Cardiac muscle cell (in vitro differentiated cells and primary cell): Measurements from ENCODE around the gene PIP5K1C. TPM values are rescaled to one million over a fixed set of nuclear protein-coding genes. Genes with fewer than 3 reads are reported as not detected.
A peak's percentile ranks its signal among the peaks of the same experiment; 100 is the strongest.

Experiments
- DNase-seq, 2 donors: peaks; one replicate each; pipeline versions ENCODE4 v3.0.0 to v3.0.0-alpha.2; 2010 to 2017; ENCODE audit warnings: low read depth in 1 of 2, low spot score in 1 of 2
- H3K27ac ChIP-seq: fragments of 200-600 bp; sonication (generic); 2 replicates; pipeline ENCODE4 v1.5.1; 2016
- H3K27me3 ChIP-seq: fragments of 200-600 bp; sonication (generic); 2 replicates; pipeline ENCODE4 v1.6.0; 2016; ENCODE audit warnings: control low read depth
- H3K36me3 ChIP-seq: fragments of 200-600 bp; sonication (generic); 2 replicates; pipeline ENCODE4 v1.5.1; 2016; ENCODE audit warnings: control low read depth
- H3K4me1 ChIP-seq: fragments of 200-600 bp; sonication (generic); 2 replicates; pipeline ENCODE4 v1.8.1; 2017; ENCODE audit warnings: low read depth, mild to moderate bottlenecking, mixed run types
- H3K4me3 ChIP-seq: fragments of 200-600 bp; sonication (generic); 2 replicates; pipeline ENCODE4 v1.5.1; 2016; ENCODE audit warnings: mild to moderate bottlenecking
- H3K9me3 ChIP-seq: fragments of 200-600 bp; sonication (generic); 2 replicates; pipeline ENCODE4 v1.5.1; 2017; ENCODE audit warnings: low read depth, mild to moderate bottlenecking, control low read depth
- CTCF ChIP-seq: IDR thresholded peaks from 2 replicates; pipeline ENCODE4 v1.5.1; 2012; ENCODE audit warnings: low read depth, mild to moderate bottlenecking, low read length
- polyA plus RNA-seq: library from polyadenylated mRNA; unstranded; fragments of >200 nt; fragmentation: Nextera tagmentation; extraction: Ambion mirVana; gene quantifications from 2 replicates; pipeline ENCODE4 v1.2.1, GENCODE V29; 2016
- total RNA-seq: library from RNA; depleted of rRNA; stranded (reverse); fragments of >200 nt; gene quantifications from 2 replicates; pipeline ENCODE4 v1.2.3, GENCODE V29; 2016

Gene PIP5K1C
- total and polyA plus RNA-seq, 2 experiments from 2014 or later, result 21.0 to 28.4 TPM

- no peak for TF ChIP-seq CTCF
- H3K4me3 ChIP-seq, result no peak overlapping the region
- H3K36me3 ChIP-seq, result no peaks in the 10 kb centered on the region
- peaks cover 13% of the 10 kb centered on the region for H3K4me1 ChIP-seq
- H3K27ac ChIP-seq, result peak overlapping the region; percentile 63
- H3K9me3 ChIP-seq, result no peaks in the 10 kb centered on the region
- H3K27me3 ChIP-seq, result no peaks in the 10 kb centered on the region
- DNase-seq, result peak in 1 of 2 donors; percentile 88
Observed at GRCh38 chr19:3670796-3671679, 29.2 kb downstream of the PIP5K1C start.

DNA sequence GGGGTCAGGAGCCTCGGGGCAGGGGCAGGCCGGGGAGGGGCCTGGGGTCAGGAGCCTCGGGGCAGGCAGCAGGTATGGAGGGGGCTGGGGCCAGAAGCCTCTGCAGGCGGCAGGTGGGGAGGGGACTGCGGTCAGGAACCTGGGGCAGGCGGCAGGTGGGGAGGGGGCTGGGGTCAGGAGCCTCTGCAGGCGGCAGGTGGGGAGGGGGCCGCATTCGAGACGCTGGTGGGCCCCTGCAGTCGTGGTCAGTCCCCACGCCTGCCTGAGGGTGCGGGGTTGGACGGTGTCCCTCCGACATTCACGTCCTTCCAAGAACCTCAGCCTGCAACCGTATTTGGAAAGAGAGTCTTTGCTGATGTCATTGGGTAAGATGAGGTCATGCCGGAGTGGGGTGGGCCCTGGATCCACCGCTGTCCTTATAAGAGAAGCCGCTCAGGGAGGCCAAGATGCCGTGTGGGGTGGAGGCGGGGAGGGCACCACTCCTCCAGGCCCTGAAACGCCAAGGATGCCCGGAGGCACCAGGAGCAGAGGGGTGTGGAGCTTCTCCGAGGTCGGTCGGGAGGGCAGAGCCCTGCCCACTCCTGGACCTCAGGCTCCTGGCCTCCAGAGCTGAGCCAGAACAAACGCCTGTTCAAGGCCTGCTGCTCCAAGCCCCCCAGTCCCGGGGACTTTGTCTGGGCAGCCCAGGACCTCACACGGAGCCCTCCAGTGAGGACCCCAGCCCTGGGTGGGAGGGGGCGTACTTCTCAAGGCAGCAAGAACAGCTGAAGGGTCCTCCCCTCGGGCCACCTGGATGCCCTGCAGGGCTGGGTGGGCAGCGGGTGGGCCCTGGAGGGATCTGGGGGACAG lies 30.1 kb downstream of the PIP5K1C start:
- DNase-seq, result peak in 1 of 2 donors; percentile 95
- H3K4me3 ChIP-seq, result no peak overlapping the region
- H3K36me3 ChIP-seq, result no peaks in the 10 kb centered on the region
- peak overlapping the region; percentile 63 for H3K27ac ChIP-seq
- no peaks in the 10 kb centered on the region for H3K9me3 ChIP-seq
- H3K27me3 ChIP-seq, result no peaks in the 10 kb centered on the region
- H3K4me1 ChIP-seq, result peaks cover 13% of the 10 kb centered on the region
- no peak for TF ChIP-seq CTCF

GRCh38 chr19:3669082-3669946 lies 31.0 kb downstream of the PIP5K1C start:
- Histone ChIP-seq H3K36me3 (no peaks in the 10 kb centered on the region), H3K9me3 (no peaks in the 10 kb centered on the region), H3K4me3 (no peak overlapping the region), H3K27me3 (no peaks in the 10 kb centered on the region), H3K27ac (peak overlapping the region; percentile 63), H3K4me1 (peaks cover 13% of the 10 kb centered on the region)
- DNase-seq, result no peak
- no peak for TF ChIP-seq CTCF

DNA sequence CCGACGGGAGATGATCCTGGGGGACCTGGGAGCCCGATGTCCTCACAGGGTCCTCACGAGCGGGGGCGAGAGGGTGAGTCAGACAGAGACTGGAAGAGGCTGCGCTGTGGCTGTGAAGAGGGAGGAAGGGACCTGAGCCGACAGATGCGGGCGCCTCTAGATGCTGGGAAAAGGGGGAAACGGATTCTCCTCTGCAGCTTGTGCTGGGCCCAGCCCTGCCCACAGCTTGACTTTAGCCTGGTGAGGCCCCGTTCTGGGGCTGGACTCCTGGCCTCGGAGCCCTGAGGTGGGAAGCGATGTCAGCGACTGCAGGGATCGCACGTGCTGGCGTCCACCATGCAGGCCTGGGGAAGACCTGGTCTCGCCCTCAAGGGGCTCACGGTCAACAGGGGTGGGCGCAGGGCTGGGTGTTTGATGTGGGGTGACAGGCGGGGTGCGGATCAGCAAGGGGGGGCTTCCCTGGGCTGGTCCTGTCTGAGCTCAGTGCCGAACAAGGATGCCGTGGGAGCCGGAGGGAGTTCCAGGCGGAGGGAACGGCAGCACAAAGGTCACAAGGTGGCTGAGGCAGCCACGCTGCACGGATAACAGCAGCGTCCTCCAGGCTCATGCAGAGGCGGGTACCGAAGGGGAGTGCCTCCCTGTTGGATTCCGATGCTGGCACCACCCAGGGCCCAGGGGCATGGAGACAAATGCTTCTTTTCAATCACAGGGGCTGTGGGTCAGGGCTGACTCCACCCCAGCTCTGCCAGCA lies 31.8 kb downstream of the PIP5K1C start:
- Histone ChIP-seq H3K27ac (peak overlapping the region; percentile 63), H3K4me1 (peaks cover 13% of the 10 kb centered on the region), H3K9me3 (no peaks in the 10 kb centered on the region), H3K27me3 (no peaks in the 10 kb centered on the region), H3K4me3 (no peak overlapping the region), H3K36me3 (no peaks in the 10 kb centered on the region)
- peak in 1 of 2 donors; percentile 41 for DNase-seq
- no peak for TF ChIP-seq CTCF

GRCh38 chr19:3667766-3668165 lies 32.5 kb downstream of the PIP5K1C start:
- Histone ChIP-seq H3K27ac (peak overlapping the region; percentile 63), H3K4me1 (peaks cover 13% of the 10 kb centered on the region)

More at GRCh38 chr19:3667766-3668165, 32.5 kb downstream of the PIP5K1C start:
- Histone ChIP-seq H3K4me3 (no peak overlapping the region), H3K36me3 (no peaks in the 10 kb centered on the region), H3K9me3 (no peaks in the 10 kb centered on the region), H3K27me3 (no peaks in the 10 kb centered on the region)
- DNase-seq, result no peak
- TF ChIP-seq CTCF, result no peak
